ENCODE results near the gene SND1.

SND1 gene

DNA sequence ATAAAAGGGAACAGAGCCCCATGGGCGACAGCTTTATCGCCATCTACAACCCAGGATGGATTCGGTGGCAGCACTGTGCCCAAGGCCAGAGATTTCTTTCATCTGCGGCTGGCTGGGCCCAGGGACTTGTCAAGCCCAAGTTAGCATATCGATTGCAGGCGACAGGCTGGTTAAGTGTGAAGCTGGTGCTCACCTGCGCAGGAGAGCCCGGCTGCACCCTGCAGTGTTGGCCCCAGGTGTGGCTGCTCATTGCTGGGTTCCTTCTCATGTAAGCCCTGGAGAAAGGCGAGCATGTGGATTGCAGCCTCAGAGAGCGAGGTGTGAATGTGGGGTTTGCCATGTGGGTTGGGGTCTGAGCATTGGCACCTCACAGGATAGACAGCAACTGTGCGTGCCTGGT lies 419.8 kb downstream of the SND1 start:
- no peak for DNase-seq (ENCODE audit: low spot score)

DNA sequence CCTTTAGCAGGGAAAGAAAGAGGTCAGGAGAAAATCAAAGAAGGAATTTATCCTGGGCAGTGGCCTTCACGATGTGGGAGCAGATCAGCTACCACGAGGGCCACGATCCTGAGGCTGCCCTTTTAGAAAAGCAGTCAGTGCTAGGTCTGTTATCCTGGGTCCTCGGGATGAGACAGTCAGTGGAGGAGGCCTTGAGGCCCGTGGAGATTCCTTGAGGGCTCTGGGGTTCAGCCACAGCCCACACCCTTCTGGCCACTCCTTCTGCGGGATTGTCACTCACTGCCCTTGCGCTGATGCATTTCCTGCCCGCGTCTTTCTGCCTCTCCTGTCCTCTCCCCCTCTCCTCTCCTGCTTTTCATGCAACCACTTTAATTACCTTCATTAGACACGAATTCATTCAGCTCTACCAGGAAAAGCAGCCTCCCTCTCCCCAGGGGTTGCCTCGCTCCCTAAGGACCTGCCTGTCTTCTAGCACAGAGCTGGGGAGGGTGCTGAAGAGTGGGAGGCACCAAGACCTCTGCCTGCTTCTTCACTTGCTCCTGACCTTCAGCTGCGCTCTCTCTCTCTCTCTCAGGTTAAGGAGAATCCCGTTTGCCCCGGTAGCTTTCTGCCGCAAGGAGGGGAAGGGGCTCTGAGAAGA lies 421.8 kb downstream of the SND1 start:
- DNase-seq (ENCODE audit: low spot score) = no peak

DNA sequence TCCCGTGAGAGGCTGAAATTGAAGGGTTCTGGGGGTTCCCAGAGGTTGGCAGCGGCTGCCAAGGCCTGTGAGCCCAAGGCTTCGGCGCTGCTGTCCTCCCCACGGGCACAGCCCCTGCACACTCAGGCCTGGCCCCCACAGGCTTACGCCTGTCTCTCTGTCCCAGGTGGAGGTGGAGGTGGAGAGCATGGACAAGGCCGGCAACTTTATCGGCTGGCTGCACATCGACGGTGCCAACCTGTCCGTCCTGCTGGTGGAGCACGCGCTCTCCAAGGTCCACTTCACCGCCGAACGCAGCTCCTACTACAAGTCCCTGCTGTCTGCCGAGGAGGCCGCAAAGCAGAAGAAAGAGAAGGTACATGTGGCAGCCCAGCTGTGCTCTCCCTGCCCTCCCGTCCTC lies 422.3 kb downstream of the SND1 start:
- DNase-seq (ENCODE audit: low spot score) = no peak

DNA sequence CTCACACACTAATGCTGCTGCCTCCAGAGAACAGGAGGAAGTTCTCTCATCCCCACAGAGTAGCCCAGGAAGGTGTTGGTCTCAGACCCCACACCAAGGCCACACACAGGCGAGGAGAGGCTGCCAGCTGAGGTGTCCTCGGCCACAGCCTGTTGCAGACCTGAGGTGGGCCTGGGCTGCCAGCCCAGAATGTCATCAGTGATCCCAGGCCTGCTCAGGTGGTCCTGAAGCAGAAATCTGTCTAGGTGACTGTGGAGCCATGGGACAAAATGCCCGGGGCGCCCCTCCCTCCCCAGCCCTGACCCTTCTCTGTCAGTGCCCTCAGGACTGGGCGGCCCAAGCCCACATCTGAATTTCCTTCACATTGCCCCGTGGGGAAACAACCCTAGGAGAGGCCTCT lies 422.7 kb downstream of the SND1 start:
- no peak for DNase-seq (ENCODE audit: low spot score)

DNA sequence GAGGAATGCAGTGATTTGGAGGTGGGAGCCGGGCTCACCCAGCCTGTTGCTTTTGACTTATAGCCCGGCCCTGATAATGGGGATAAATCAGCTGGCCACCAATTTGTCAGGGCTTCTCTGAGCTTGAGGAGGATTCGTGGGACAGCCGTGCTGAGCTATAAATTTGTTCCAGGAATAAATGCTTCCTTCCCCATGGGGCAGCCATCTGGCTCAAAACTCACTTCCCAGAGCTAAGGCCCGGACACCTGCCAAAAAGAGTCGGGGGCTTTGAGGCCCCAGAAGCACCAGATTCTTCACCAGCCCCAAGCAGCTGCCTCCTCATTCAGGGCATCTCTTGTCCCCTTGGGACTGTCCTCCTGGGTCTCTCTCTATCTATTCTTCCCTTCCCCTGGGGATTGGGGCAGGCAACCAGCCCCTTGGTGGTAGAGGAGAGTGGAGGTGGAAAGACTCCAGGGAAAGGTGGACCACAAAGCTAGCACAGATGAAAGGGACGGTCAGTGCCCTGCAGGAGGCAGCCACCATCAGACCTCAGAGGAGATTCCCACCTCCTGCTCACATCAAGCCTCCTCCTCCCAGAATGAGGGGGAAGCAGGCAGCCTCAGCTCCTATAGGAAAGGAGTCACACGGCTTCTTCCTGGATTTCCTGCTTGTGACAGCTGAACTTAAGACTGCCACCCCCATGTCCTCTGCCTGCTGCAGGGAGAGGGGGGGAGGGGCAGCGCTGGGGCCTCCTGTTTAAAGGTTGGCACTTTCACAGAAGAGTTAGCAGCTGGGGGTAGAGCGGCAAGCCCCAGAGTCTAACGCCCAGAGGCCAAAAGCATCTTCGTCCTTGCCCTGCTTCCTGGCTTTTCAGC lies 423.5 kb downstream of the SND1 start:
- DNase-seq (ENCODE audit: low spot score) = no peak

DNA sequence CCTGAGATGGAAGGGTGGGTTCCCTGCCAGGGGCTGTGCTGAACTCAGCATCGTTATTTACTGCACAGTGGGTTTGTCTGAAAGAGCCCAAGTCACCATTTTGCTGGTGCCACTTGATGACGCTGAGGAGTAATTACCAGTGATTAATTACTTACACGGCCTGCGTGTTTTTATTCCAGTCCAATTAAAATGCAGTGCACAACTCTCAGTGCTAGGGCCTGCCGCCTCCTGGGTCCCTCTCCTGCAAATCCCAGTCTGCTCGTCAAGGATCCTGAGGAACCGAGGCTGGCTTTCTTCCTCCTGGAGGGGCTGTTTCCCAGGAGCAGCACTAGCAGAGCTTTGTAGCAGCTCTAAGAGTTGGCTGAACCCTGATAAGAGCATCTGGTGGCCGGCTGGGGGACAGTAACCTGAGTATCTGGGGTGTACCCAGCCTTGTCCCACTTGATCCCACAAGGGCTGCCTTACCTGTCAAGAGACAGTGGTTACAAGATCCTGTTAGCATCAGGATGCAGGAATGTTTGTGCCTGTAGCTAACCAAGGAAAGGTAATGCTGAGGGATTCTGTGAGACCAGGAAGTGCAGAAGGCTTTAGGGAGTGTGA lies 424.3 kb downstream of the SND1 start:
- DNase-seq (ENCODE audit: low spot score) = no peak

DNA sequence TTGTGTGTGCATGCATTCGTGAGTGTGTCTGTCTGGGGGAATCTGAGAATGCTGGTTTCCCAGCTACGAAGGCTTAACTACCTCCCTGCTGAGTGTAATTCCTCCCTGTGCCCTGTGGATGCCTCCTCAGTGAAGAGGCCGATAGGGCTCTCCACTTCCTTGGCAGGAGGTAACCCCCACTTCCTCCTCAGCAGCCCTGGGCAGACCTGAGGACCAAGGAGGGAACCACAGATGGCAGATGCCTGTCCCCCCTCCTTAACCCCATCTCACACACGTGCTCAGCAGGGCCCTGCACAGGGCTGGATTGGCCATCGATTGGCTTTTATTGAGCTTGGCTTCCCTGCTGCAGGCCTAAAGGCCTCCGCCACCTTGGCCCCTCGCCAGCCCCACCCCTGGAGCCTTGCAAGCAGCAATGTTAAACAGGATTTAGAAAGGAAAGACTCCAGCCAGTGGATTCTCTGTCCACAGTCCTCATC lies 424.8 kb downstream of the SND1 start:
- DNase-seq (ENCODE audit: low spot score) = no peak

DNA sequence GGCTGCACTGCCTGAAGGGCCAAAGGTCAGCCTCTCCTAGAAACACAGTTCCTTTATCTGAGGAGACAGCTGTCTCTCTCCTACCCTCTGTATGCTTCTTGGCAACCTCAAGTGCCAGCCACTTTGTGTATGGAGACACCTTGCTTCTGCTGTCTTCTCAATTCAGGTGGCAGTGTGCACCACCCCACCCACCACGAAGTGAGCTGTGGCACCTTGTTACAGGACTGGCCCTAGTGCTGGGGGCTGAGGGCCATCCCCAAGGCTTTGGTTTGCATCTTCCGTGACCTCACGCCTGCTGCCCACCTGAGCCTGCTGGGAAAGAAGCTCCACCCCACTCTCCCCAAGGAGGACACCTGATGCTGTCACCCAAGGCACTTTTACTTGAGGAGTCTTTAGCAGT lies 426.3 kb downstream of the SND1 start:
- no peak for DNase-seq (ENCODE audit: low spot score)

DNA sequence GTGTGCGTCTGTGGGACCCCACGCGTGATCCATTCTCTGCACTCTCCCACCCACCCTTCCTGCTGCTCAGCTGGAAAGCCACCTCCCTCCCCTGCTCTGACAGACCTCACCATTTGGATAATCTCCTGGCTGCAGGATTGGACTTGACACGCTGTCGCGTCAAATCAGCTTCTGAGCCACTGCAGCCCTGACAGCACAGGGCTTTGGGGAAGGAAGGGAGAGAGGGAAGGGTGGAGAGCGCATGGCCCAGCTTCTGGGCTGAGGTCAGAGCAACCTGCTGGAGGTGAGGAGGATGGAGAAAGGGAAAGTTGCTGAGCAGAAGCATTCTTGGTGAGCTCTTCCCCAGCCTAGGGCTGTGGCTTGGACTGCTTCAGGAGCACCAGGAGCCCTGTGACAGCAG lies 428.2 kb downstream of the SND1 start:
- DNase-seq (ENCODE audit: low spot score) = no peak

DNA sequence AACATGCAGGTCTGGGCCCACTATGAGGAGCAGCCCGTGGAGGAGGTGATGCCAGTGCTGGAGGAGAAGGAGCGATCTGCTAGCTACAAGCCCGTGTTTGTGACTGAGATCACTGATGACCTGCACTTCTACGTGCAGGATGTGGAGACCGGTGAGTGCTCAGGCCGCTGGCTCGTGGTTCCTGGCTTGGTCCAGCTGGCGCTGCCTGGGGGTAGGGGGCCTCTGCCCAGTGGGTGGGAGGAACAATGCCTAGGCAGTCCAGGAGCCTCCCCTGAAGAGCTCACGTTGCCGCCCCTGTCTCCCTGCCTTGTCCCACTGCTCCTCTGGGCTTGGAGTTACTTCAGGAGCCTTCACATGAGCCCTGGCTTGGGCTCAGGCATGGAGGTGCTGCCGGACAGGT lies 429.4 kb downstream of the SND1 start:
- no peak for DNase-seq (ENCODE audit: low spot score)

DNA sequence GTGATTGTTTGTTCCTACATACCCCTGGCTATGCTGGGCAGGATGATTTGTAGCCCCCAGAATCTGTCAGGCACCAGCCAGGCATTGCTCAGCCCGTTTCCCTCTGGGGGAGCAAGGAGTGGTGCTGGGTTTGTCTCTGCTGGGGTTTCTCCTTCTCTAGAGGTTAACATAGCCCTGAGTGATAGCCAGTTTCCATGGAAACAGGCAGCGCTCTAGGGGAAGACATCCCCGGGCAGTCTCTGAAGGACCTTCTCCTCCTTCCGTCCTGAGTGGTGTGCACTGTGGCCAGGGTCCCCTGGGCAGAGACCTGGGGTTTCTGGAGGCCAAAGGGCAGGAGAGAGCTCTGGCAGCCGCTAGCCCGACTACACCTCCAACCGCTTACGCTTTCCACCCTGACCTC lies 429.8 kb downstream of the SND1 start:
- no peak for DNase-seq (ENCODE audit: low spot score)

DNA sequence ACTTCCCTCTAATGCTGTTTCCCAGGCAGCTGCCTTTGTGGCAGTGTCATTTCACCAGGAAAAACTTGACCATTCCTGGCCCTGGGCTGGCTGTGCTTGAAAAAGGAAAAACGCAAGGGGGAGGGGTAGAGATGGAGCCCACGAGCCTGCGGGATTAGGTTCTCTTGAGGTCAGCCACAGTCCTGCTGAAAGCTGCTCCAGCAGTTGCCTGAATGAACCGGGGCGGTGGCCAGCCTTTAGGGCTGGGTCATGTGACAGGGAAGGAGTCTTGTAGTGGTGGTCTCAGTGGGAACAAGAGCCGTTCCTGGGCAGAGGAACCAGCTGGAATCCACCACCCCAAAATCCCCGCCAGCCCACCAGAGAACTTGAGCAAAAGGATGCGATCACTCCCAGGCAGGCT lies 430.4 kb downstream of the SND1 start:
- DNase-seq (ENCODE audit: low spot score) = no peak

DNA sequence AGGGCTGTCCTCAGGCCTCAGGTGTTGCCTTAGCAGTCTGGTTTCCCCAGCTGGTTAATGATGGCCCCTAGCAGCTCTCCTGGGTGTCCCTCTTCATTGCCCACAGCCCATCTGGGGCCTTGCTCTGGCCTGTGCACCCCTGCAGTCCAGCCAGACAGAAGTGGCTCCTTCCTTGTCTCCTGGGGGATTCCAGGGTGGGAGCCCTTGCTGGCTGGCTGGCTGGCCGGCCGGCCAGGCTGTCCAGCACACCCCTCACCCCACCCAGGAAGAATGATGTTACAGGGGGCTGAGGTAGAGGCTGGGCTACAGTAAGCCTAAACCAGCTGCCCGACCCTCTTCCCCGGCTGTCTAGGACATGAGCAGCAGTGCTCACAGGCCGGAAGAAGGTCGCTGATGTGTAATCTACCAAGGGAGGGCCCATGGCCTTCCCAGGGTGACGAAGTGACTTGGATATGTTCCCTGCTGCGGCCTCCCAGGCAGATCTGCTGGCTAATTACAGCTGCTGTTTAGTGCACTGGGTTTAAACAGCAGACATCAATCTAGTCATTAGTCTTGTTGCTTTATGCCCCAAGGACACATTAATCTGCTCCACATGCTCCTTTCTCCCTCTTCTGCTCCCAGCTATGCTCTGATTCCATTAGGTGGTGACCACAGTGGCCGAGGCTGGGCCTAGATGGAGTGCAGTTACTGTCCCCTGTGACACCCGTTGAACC lies 433.1 kb downstream of the SND1 start:
- DNase-seq (ENCODE audit: low spot score) = no peak

DNA sequence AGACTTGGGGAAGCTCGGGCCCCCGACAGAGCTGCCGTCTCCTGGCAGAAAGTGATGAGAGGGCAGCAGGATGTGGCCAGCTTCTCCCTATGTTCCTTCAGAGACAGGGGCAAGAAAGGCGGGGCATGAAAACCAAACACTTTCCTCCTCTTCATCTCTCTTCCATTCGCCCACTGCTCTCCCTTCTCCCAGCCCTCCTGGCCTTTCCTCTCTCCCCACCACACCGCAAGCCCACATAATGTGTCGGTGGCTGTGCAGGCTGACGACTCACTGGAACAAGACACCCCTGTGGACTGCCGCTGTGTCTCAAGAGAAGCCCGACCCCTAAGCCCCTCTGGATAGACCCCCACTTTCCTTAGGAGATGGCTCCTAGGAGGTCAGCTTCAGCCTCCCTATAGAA lies 438.5 kb downstream of the SND1 start:
- DNase-seq (ENCODE audit: low spot score) = no peak

DNA sequence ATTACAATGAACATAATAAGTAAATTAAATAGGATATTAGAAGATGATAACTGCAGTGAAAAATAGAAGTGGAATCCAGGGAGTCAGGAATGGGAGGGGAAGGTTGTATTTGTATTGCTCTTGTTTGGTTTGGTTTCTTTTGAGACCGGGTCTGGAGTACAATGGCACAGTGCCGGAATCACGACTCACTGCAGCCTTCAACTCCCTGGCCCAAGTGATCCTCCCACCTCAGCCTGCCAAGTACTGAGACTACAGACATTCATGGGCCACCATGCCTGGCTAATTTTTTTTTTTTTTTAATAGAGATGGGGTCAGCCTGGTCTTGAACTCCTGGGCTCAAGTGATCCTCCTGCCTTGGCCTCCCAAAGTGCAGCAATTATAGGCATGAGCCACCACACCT lies 439.1 kb downstream of the SND1 start:
- no peak for DNase-seq (ENCODE audit: low spot score)

DNA sequence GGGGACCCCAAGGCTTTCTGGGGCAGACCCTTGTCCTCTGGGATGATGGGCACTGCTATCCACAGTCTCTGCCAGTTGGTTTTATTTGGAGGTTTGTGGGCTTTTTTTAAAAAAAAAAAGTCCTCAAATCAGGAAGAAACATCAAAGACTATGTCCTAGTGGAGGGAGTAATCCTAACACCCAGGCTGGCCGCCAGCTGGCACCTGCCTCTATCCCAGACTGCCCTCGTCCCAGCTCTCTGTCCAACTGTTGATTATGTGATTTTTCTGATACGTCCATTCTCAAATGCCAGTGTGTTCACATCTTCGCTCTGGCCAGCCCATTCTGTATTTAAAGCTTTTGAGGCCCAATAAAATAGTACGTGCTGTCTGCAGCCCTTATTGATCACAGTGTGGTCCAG lies 440.2 kb downstream of the SND1 start:
- DNase-seq (ENCODE audit: low spot score) = no peak

DNA sequence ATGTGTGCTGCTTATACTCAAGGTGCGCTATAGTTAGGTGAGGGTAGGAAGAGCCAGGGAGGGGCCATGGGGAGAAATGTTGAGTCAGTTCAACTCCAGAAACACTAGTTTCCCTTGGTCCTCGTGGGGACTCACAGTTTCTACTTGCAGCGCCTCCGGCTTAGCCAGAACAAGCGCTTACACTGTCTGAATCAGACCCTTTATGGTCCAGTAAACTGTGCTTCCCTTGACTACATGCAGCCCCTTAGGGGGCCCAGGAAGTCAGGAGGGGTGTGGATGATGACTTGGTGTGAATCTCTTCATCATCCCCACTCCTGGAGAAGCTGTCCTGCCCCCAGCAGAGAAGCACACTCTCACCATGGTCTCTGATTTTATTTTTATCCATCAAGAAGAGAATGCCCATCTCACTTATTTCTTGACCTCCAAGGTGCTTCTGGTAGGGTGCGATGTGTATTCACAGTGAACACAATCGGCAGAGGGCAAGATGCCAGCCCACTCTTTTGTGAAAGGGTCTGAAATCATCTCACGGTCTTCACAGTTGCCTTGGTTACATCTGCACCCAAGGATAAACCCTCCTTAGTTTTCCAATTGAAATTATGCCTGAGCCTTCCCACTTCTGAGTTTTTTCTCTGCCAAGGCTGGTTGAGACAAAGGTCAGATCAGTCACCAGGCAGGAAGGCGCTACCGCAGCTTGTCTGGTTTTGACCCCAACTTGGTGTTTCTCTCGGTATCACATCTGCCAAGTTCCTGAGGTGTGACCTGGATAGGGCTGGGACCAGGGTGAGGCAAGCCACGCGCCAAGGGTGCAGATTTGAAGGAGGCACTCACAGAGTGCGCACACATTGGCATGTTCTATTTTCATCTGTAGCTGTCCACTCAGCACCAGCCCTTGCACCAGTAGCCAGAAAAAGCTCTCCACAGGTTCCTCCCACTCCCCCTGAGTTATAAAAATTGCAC lies 441.9 kb downstream of the SND1 start:
- DNase-seq (ENCODE audit: low spot score) = no peak

DNA sequence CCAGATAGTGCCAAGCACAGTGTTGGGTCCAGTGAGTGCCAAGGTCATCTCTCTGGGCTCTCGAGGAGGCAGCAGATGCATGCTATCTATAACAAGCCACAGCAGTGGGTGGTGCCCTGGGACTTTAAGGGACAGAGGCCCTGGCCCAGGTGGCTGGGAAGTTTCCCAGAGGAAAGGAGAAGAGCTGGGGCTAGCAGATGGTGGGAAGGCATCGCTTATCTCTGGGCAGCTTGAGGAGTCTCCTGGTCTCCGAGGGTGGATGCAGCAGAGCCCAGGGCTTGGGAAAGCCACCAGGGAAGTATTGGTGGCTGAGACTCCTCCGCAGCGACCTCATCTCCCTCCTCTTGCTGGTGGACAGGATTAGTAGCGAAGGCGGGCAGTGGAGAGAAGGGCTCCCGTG lies 442.7 kb downstream of the SND1 start:
- no peak for DNase-seq (ENCODE audit: low spot score)

DNA sequence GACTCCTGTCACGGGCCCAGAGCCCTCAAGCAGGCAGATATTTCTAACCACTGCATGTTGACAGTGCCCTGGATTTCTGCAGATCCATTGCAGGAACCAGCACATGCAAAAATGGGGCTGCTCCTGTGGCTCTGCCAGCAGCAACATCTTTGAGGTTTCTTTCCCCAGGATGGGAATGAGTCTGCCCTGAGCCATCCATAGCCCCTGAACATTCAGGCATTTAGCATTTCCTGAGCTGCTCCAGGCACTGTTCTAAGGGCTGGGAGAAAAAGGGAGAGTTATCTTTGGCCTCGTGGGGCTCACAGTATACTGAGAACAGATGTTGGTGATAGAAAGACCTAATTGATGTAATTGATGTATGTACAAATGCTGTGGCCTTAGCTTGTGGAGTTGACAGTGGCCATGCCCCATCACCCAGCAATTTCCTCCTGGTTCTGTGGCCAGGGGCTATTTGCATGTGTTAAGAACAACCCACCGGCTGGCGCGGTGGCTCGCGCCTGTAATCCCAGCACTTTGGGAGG lies 445.3 kb downstream of the SND1 start:
- no peak for DNase-seq (ENCODE audit: low spot score)

DNA sequence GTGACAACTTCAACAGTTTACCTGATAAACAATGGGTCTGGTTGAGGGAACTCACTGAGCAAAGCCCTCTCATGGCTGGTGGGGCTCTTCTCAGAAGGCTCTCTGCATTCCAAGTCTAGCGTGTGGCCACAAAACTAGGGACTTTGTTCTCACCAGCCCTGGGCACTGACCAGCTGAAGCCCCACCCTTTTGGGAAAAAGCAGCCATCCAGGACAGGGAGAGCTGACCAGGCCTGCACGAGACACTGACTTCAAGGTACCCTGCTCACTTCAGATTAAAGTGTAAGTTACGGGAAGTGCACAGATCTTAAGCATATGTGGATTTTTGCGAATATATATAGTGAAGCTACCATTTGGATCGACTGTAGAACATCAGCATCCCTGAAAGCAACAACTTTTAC lies 446.6 kb downstream of the SND1 start:
- DNase-seq (ENCODE audit: low spot score) = no peak

DNA sequence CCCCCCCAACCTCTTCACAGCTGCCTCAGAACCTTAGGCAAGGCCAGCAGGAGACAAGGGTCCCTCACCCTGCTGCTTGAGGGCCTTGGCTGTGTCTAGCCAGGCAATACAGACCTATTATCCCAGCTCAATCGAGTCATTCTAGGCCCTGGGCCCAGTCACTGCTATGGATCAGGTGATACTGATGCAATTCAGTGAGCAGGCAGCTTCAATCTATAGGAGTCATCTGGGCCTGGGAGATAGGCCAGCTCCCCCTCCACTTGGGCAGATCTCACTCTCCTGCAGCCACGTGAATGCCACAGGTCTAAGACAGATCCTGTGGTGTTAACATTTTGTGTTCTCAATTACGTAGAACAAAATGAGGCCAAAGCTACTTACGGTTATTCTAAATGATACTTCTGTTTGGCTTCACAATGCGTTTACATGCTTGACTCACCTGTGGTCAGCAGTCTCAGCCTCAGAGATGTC lies 447.2 kb downstream of the SND1 start:
- DNase-seq (ENCODE audit: low spot score) = peak; percentile 63

Data from RKO (cell line).